Activated CD4-positive, alpha-beta T cell treated with anti-CD3 and anti-CD28 coated beads for 24 hours (primary cell): Measurements from ENCODE around the gene PLA2G4E.

ENCODE experiments used
- DNase-seq, 2 donors: peaks; one replicate each; pipeline ENCODE4 v3.0.0-alpha.2; 2020; ENCODE audit warnings: low read depth in 2 of 2

PLA2G4E gene

DNA sequence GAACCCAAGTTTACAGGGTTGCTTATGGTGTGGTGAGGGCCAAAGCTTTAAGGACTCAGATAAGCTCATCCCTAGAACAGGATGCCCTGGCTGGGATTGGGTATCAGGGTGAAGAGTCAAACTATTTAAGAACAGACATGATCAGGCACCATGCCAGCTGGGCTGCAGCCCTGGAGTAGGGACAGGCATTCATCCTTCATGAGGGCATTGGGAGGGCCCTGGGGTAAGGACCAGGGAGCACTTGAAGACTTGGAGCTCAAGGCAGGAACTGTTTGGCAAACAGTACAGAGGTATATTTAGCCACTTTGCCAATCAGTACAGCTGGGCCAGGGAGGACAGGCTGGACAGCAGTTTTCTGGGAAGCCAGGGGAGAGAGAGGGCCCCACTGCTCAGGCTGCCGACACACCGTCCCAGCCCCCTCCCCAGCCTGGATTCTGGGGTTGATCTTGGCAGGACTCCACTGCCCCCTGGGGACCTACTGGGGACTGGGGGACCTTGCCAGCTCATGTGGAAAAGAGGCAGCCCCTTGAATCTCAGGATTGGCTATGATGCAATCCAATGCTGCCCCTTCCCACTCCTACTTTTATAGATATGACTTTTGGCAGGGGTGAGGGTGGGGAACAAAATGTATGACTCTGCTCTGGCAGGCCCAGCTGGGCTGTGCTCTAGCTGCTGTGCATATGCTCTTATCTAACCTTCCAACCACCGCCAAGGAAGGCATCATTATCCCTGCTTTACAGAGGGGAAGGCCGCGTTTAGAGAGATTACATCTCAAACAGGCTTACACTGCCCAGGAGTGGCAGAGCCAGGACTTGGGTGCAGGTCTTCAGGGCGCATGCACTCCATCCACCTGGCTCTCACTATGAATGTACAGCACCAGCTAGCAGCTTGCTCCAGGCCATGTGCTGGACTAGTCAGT is 2.3 kb downstream of the PLA2G4E start:
- no peak for DNase-seq

DNA sequence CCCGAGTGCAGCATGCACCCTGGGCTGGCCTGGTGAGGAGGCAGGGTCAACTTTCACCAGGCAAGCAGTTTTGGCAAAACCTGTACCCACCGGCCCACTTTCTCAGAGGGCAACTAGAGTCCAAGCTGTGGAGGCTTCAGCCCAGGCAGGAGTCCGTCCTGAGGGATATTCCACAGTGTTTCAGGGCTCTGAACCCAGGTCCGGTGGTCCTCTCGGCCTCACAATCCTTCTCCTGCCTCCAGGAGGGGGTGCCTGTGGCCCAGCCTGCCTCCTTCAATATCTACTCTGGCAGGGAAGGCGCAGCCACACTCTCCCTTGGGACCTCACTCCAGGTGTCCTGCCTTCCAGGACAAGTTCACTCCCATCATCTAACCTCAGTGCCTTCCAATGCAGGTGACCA is 3.9 kb downstream of the PLA2G4E start:
- no peak for DNase-seq

DNA sequence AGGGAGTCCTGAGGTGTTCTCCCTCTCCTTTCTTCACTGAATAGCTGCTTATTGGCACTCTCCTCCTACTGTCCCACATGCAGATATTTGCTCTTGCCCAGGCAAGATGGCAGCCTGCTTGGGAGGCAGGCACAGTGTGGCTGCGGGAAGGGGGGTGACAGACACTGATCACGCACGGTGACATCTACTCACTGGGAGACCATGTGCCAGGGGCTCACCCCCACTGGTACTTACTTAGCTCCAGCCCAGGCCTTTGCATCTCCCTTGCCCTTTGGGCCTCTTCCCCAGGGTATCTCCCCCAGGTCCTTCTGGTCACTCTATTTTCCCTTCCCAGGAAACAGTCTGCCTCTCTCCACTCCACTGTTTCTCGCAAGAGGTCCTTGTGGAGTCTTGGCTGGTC is 6.4 kb downstream of the PLA2G4E start:
- no peak for DNase-seq

DNA sequence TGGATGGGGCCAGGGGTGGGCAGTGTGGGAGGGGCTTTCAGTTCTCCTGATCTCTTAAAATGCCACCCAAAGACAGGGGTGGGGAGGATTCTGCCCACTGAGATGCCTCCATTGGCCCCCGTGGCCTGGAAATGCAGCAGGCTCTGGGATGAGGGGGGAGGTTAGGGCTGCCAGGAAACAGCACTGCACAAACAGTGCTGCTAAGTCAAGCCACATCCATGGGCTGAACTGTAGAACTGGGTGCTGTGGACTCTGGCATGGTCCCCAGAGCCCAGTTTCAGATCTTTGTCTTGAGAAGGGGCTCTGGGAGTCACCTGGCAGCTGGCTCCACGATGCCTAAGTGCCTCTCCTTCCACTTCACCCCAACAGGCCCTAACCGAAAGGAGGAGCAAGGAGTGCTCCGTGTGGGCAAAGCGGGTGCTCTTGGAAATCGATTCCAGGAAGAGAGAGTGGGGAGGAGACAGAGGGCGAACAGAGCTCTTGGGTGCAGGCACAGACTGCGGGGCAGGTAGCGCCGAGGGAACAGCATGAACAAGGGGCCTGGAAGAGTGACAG is 7.8 kb downstream of the PLA2G4E start:
- DNase-seq: no peak

DNA sequence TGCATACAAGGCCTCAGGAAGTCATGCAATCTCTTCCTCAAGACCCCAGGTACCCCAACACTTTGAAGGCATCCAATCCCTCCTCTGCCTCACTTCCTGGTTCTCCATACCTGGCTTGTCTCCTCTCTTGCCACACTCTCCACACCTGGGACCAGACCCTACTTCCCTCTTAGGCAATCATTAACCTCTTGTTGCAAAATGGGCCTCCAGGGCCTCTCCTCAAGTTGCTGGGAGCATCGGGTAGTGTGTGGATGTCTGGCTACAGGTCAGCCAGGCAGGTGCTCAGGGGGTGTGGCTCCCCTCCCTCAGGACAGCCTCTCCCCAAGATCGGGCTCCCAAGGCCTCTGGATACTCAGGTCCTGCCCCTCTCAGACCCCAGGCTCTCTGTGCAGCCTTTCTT is 8.6 kb downstream of the PLA2G4E start:
- no peak for DNase-seq

DNA sequence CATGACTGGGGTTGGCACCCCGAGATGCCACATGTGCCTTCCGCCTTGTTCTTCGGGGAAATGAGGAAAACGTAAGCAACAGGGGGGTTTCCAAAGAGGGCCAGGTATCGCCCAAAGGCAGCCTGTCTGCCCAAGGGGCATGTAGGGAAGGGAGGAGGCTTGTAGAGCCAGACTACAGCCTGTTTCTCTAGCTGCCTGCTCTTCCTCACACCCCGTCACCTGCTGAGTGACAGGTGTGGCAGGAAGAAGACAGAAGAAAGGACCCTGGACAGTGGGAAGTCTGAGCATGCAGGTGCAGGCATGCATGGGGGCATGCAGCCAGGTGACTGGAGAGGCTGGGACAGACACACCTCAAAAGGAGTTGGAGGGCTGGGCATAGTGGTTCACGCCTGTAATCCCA is 9.8 kb downstream of the PLA2G4E start:
- no peak for DNase-seq

DNA sequence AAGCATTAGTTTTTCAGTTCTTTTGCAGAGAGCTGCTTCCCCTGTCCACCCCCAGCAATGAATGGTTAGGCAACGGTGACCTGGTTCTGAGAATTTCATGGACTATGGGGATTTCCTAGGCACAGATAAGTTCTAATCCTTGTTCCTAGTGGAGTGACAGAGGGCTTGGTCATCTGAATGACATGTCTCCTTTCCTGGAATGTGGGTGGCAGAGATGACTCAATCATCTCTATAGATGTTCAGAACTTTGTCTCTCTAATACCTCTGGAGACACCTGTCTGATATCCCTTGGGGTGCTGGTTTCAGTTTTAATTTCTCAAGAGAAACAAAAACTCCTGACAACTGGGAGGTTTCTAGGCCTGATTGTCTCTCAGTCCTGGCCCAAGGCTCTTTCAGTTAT is 10.4 kb downstream of the PLA2G4E start:
- DNase-seq: no peak

DNA sequence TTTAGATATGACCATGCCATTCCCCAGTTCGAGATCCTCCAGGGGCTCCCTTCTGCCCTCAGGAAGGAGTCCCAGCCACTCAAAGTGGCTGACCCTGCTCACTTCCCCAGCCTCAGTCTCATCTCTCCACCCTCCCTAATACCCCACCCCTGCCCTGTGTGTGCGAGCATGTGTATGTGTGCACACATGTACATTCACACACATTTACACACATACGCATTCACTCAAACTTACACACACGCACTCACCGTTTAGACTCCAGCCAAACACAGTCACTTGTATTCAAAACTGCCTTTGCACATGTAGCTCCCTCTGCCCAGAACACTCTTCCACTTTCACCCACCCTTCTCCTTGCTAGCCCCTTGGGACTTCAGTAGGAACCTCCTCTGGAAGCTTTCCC is 11.4 kb downstream of the PLA2G4E start:
- no peak for DNase-seq

DNA sequence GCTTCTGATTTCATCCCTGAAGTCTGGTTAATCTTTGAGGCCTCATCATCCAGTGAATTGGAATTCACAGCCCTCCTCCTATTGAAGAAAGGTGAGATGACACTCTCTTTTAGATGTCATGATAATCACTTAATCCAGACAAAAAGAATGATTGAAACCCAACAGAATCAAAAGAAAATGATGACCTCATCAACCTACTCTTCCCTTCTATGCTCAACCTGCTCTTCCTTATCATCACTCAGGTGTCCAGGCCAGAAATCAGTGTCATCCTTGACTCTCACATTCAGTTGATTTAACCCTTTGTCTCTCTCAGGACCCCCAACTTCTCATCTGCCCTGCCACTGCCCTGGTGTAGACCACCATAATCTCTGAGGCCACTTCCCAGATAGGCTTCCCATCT is 11.8 kb downstream of the PLA2G4E start:
- no peak for DNase-seq

DNA sequence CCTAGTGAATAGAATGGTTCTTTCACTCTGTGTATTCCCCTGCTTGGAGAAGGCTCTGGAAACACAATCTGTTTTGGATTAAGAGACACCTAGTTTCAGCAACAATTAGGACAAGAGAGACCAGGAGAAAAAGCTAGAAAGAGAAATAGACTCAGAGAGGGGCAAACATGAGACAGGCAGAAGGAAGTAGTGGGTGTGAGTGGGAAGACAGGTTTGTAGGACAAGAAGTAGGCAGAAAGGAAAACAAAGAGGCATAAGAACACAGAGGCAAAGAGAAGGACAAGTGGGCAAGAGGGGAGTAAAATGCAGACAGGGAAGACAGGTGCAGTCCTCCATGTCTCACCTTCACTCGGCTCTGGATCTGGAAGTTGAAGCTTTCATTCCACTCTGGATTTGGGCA is 13.5 kb downstream of the PLA2G4E start:
- no peak for DNase-seq

DNA sequence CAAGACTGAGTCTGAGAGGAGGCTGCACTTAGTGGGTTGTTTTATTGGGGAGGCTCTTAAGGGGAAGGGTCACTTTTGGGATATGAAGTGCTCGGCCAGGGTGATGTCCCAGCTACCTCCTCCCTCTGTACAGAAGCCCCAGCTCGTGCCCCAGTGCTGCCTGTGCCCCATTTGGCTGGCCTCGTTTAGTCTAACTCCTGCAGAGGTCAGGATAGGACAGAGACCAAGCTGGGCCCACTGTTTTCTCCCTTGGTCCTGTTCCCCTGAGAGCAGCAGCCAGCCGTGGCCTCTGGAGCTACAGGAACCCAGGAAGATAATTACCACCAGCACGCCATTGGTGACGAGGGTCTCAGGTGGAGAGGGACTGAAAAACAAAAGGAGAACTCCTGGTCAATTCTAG is 18.5 kb downstream of the PLA2G4E start:
- DNase-seq: no peak

DNA sequence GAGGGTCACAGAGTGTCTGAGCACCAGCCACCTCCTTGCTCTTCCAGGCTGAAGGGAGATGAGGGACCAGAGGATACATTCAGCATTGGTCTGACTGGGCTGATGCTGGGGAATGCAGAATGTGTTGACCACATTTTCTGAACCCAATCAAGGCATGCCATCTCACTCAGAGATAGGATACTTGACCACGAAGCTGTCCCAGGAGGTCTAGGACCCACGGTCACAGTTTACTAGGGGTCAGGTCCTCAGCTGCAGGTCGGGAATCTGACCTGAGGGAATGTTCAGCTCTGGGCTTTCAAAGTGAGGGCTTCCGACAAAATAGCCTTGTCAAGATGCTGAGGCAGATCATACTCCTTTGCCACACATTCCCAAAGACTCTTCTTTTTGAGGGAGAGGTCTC is 19.6 kb downstream of the PLA2G4E start:
- no peak for DNase-seq

DNA sequence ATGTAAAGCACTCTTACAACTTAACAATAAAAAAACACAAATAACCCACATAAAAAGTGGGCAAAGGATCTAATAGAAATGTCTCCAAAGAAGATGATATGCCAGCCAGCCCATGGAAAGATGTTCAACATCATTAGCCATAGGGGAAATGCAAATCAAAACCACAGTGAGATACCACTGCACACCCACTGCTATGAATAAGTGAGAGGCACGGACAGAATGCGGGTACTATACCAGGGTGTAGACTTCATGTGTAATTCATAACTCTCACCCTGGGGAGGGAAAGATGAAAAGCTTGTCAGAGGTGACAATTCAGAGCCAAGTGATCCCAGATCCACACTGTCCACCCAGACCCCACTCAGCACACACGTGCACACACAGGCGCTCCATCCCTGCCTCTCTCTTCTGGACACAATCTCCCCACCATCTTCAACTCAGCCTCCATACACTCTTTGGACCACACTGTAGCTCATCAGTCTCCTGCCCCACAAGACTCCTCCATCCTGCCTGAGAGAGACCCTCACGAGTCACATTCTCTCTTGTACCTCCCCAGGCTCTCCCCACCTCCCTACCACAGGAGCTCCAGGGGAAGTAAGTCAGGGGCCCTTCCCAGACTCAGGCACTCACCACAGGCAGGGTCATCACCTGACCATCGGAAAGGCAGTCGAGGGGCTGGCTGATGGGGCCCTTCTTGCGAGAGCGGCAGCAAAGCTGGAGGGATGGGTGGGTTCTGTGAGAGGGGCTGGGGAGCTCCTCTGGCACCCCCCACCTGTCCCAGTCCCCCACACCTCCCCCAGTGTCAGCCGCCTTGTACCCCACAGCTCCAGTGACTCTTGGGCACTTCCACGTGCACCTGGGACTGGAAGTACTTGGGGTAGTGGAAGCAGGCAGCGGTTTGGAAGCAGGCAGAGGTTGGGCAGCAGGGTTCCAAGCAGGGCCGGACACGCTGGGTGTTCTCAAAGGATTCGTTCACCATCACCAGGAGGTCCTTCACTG is 21.3 kb downstream of the PLA2G4E start:
- no peak for DNase-seq

DNA sequence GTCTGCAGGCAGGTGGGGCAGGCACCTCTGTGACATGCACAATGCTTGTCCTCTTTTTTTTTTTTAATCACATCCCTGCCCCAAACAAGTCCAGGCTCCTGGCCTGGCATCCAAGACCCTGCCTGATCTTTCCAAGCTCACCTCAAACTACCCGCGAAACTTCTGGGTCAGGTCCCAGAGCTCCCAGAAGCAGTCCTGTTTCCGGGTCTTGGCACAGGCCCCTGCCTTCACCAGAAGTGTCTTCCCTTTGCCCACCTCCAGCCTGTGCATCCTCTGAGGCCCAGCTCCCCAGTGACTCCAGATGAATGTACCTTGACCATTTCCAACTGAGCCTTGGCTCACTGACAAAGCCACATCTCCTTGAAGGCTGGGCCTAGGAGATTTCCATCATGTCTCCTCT is 23.0 kb downstream of the PLA2G4E start:
- no peak for DNase-seq

DNA sequence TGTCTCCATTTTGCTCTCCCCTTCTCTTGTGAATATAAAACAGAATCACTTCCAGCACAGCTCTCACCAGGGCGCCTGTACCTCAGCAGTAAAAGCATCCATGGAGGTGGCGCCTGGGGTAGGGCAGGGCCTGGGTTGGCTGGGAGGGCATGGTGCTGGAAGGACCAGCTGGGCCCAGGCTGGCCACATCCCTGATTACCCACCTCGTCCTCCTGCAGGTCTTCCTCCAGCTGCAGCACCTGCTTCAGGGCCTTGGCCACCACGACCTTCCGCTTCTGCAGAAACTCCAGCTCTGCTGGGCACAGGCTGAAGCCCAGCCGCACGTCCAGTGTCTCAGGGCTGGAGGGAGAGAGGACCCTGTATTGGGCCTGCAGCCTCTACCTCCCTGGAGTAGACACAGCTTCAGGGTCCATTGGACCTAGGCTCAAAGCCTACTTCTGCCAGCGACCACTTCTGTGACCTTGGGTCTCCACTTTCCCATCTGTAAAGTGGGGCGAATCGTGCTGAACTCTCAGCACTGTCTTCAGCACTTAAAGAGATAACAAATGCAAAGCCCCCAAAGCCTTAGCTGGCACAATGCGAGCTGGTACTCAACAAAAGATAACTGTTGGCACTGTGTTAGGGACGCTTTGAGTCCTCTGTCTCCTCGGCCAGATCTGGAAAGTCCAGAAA is 23.8 kb downstream of the PLA2G4E start:
- no peak for DNase-seq

DNA sequence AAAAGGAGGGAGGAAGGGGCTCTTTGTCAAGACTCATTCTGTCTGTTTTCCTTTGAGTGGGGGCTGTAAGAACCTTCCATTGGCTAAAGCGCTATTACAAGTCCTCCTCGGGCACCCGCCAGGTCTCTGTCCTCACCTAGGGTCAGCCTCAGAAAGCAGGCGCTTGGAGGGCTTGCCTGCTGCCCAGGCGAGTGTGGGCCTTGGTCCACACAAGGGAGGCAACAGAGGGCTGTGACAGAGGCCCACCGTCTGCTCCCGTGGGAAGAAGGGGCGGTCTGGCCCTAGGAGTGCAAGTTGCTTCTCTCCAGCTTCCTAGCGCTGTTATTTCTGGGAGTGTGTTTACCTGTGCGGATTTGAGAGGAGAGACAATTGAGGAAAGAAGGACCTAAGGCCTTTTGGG is 24.5 kb downstream of the PLA2G4E start:
- no peak for DNase-seq

DNA sequence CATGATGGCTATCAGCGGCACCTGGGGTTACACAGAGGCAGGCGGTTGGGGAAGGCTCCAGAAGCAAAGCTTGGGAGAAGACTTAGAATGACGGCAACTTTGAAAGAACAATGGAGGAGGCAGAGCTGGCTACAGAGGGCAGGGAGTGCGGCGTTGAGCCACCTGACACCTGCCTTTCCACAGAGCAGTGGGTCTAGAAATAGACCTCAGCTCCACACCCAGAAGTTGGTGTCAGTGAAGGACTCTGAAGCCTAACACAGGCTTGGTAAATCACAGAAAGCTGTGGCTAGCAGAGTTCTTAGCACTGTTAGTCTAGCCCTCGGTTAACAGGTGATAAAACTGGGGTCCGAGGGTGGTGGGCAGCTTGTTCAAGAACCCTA is 25.4 kb downstream of the PLA2G4E start:
- no peak for DNase-seq

DNA sequence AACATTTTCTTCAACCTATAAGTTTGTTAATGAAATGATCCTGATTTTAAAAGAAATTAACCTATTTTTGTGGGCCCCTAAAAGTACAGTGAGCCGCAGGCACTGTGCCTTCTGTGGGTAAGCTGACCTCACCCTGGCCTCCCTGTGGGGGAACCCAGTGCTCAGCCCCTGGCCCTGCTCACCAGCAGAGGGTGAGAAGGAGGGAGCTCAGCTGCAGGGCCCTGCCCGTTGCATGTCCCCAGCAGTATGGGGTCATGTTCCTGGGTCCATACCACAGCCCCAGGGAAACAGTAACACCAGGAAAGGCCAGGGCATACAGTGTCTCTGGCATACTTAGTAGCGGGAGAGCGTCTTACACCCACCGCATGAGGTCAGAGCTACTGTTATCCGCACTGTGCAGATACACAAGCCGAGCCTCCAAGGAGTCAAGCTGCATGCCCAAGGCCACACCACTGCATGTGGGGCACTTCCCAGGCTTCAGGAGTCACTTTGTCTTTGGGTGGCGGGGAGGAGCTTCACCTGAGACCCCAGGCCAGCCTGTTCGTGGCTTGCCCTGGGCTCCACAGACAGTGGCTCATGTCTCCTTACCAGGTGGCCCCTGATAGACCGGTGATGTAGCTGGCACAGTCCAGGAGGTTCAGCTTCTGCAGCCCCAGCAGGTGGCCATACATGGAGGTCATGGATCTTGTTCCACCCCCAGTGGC is 25.9 kb downstream of the PLA2G4E start:
- DNase-seq: no peak

DNA sequence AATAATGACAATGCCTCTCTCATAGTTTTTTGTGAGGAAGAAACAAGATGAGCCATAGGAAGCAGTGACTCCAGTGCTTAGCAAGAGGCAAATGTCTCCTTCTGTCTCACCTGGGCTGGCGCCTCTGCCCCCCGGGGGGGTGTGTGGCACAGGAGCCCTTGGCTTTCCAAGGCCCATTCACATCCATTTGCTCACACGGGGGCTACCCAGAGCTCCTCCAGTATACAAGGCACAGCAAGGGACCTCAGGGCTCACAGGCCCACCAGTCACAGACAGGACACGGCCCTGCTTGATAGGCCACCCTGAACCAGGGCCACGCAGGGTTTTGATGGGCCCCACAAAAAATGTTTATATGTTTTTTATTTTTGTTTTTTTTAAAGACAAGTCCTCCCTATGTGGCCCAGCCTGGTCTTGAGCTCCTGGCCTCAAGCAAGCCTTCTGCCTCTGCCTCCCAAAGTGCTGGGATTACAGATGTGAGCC is 26.6 kb downstream of the PLA2G4E start:
- DNase-seq: no peak

DNA sequence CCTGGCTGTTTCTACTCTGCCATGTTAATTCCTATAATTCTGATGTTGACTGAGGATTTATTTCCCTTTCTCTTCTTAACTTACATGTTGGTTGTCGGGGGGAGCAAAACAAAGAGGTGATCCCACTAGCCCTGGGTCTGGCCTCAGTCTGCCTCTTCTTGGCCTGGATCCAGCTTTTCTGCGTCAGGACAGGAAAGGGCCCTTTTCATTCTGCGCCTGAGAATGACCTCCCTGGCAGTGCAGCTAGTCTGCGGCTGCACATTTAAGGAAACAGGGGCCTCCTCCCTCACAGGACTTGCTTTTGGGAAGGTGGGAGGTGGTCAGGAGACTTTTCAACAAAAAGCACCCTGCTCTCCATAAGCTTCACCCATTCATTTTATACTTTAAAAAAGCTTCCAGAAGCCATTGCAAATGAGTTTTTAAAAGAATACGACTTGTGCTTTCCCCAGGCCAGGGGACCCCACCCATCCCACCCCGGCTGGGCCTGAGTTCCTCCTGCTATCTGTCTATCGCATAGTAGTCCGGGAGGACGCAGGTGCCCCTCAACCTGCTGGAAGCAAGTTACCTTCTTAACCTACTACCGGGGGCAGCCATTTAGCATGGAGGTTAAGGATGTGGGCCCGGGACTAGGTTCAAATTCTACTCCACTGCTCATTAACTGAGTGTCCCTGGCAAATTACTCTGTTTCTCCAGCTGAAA is 27.2 kb downstream of the PLA2G4E start:
- no peak for DNase-seq

DNA sequence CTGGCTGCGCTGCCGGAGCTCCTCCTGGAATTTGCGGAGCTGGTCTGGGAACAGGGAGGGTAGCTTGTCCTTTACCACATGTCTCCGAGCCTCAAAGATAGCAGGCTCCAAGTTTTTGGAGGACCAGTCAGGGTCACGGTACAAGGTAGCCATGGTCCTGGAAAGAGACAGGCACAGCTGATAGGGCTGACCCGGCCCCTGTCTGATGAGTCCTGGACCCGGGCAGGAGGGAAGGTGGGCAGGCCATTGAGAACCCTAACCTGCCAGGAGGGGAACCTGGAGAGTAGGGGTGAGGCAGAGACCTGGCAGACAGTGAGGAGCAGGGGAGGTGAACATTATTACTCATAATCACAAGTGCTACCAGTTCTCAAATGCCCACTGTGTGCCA is 28.0 kb downstream of the PLA2G4E start:
- no peak for DNase-seq
